ENCODE measurements around the gene BICDL1. TPM values are rescaled to one million over a fixed set of nuclear protein-coding genes. Genes with fewer than 3 reads are reported as not detected.
A peak's percentile ranks its signal among the peaks of the same experiment; 100 is the strongest.

BICDL1 gene
- total RNA-seq, 1 donor from 2014 or later: 7.4 TPM

DNA sequence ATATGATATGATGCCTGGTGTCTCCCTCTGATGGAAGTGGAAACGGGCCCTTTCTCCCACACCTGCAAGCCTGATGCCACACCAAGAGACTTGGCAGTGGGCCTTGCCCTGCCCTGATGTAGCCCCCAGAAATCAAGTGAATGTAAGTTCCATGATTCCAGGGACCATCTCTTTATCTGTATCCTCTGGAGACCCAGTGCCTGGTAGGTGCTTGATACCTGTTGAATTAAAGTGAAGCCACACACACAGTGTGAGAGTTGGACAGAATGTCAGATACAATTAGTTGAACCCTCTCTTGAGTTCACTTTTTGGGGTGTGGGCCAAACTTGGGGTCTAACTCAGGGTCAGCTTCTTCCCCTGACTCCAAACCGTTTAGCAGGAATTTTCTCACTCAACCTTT is 132.3 kb downstream of the BICDL1 start:
- no peak overlapping the region for H3K4me3 Mint-ChIP-seq
- peak overlapping the region; percentile 0 for H3K27ac Mint-ChIP-seq
- H3K36me3 Mint-ChIP-seq: no peaks in the 10 kb centered on the region
- peaks cover 21% of the 10 kb centered on the region for H3K4me1 Mint-ChIP-seq (ENCODE audit: unreplicated experiment)
- H3K9me3 Mint-ChIP-seq: no peaks in the 10 kb centered on the region
- TF ChIP-seq, protein P1, sequence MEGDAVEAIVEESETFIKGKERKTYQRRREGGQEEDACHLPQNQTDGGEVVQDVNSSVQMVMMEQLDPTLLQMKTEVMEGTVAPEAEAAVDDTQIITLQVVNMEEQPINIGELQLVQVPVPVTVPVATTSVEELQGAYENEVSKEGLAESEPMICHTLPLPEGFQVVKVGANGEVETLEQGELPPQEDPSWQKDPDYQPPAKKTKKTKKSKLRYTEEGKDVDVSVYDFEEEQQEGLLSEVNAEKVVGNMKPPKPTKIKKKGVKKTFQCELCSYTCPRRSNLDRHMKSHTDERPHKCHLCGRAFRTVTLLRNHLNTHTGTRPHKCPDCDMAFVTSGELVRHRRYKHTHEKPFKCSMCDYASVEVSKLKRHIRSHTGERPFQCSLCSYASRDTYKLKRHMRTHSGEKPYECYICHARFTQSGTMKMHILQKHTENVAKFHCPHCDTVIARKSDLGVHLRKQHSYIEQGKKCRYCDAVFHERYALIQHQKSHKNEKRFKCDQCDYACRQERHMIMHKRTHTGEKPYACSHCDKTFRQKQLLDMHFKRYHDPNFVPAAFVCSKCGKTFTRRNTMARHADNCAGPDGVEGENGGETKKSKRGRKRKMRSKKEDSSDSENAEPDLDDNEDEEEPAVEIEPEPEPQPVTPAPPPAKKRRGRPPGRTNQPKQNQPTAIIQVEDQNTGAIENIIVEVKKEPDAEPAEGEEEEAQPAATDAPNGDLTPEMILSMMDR (conservative IDR thresholded peaks at IDR 0.05): no peak
- DNase-seq (ENCODE audit: extremely low spot score, unreplicated experiment): no peak
- no peaks in the 10 kb centered on the region for H3K27me3 Mint-ChIP-seq

DNA sequence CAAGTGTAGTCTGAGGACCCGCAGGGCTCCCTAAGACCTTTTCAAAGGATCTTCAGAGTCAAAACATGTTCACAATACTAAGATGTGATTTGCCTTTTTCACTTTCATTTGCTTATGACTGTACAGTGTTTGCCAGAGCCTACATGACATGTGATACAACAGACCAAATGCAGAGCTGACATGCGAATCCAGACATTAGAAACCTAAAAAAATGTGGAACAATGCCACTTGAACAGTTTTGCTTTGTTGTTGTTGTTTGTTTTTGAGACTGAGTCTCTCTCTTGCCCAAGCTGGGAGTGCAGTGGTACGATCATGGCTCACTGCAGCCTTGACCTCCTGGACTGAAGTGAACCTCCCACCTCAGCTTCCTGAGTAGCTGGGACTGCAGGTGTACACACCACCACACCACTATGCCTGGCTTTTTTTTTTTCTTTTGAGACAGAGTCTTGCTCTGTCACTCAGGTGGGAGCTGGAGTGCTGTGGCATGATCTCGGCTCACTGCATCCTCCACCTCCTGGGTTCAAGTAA is 132.8 kb downstream of the BICDL1 start:
- Mint-ChIP-seq H3K4me3 (no peak overlapping the region), H3K27me3 (no peaks in the 10 kb centered on the region), H3K27ac (peak overlapping the region; percentile 0), H3K9me3 (no peaks in the 10 kb centered on the region), H3K4me1 (ENCODE audit: unreplicated experiment) (peaks cover 25% of the 10 kb centered on the region), H3K36me3 (peaks cover 4% of the 10 kb centered on the region)
- TF ChIP-seq, protein P1 (conservative IDR thresholded peaks at IDR 0.05): no peak
- no peak for DNase-seq (ENCODE audit: extremely low spot score, unreplicated experiment)

DNA sequence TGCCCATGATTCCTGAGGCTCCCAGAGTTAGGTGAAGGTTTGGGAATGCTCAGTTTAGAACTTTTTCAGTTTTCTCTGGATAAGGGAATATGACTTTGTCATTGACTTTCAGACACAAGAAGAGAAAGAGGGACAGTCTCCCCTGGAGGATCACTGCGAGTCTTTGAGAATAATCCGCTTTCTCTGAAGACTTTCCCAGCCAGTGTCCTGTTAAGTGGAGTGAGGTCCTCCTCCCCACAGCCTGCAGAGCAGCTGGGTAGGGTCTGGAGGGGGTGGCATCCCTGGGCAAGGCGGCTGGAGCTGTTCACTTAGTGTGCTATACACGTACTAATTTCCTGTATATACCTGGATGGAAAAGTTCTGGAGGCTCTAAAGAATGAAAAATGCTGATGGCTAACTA is 136.0 kb downstream of the BICDL1 start:
- Mint-ChIP-seq H3K4me3 (no peak overlapping the region), H3K36me3 (peaks cover 15% of the 10 kb centered on the region), H3K27me3 (no peaks in the 10 kb centered on the region), H3K4me1 (ENCODE audit: unreplicated experiment) (peaks cover 9% of the 10 kb centered on the region), H3K27ac (peak overlapping the region; percentile 32), H3K9me3 (no peaks in the 10 kb centered on the region)
- TF ChIP-seq, protein P1 (conservative IDR thresholded peaks at IDR 0.05): no peak
- no peak for DNase-seq (ENCODE audit: extremely low spot score, unreplicated experiment)

DNA sequence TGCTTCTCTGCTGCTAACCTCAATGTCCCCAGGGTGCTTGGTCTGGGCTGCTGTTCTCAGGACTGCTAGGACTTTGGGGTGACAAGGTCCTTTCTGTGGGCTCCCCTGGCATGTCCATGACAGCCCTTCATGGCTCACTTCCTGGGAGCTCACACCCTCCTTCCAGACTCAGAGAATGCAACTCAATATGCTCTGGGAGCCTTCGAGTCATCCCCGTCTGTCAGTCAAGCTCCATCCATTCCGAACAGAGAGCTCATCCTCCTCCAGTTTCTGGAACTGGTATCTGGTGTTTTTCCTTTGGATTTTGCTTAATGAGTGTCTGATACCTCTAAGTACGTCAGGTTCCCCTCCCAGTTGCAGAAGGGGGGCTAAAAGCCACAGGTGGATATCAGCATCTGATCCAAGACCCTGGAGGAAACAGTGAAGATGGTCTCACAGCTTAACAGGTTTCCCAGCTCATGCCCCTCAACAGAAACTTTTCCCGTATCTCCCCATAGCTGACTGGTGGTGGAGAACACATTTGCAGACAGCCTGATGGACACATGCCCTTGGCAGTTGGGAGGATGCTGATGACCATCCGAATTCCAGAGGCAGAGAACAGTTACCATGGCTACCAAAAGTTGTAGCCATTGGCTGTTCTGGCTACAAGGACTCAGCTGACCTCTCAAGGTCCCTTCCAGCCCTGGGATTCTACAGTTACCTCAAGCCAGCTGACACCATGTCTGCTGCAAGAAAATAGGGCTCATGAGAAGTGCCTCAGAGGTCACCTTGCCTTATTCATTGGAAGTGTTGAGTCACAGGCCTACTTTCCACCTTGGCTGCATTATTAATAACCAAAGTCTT is 137.0 kb downstream of the BICDL1 start:
- Mint-ChIP-seq H3K9me3 (no peaks in the 10 kb centered on the region), H3K36me3 (peaks cover 15% of the 10 kb centered on the region), H3K27ac (peak overlapping the region; percentile 89), H3K4me1 (ENCODE audit: unreplicated experiment) (peaks cover 9% of the 10 kb centered on the region), H3K27me3 (no peaks in the 10 kb centered on the region), H3K4me3 (no peak overlapping the region)
- DNase-seq (ENCODE audit: extremely low spot score, unreplicated experiment): no peak
- TF ChIP-seq, protein P1 (conservative IDR thresholded peaks at IDR 0.05): no peak

DNA sequence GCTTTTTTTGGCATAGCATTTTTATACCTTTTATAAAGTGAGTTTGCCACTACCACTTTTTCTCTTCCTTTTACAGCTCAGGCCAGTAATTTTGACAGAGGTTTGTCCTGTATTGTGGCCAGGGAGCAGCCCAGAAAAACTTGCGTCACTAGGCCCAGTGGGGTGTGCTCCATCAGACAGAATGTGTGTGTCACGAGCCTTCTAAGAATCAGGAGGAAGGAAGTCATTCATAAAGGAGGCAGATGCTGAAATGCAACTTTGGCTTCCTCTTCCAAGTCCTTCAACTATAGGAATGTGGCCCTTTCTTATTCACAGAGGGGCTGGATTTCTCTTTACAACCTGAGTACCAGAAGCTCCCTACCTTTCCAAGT is 137.6 kb downstream of the BICDL1 start:
- Mint-ChIP-seq H3K27ac (peak overlapping the region; percentile 89), H3K4me3 (peak overlapping the region; percentile 12), H3K36me3 (peaks cover 15% of the 10 kb centered on the region), H3K4me1 (ENCODE audit: unreplicated experiment) (peaks cover 9% of the 10 kb centered on the region), H3K27me3 (no peaks in the 10 kb centered on the region), H3K9me3 (no peaks in the 10 kb centered on the region)
- TF ChIP-seq, protein P1 (conservative IDR thresholded peaks at IDR 0.05): no peak
- DNase-seq (ENCODE audit: extremely low spot score, unreplicated experiment): no peak
